ENCODE results near the gene UBN1.

GRCh38 chr16:4869147-4869805 lies 22.0 kb downstream of the UBN1 start:
- no peak for TF ChIP-seq CTCF (IDR thresholded peaks at IDR 0.05; ENCODE audit: insufficient read depth, low read depth, low read length)
- no peak for TF ChIP-seq EZH2 (IDR thresholded peaks at IDR 0.05; ENCODE audit: insufficient read depth, low read length)
